Measurements from ENCODE around the gene OGFR. TPM values are rescaled to one million over a fixed set of nuclear protein-coding genes. Genes with fewer than 3 reads are reported as not detected.

OGFR gene
- total RNA-seq, 1 donor from 2014 or later = 47.2 TPM

GRCh38 chr20:62815066-62815991 lies 10.7 kb downstream of the OGFR start:
- Mint-ChIP-seq H3K27me3 (ENCODE audit: unreplicated experiment) (peaks cover 8% of the 10 kb centered on the region), H3K27ac (ENCODE audit: unreplicated experiment) (no peak overlapping the region), H3K36me3 (ENCODE audit: unreplicated experiment) (peaks cover 7% of the 10 kb centered on the region)

GRCh38 chr20:62816031-62816883 lies 11.6 kb downstream of the OGFR start:
- Mint-ChIP-seq H3K4me3 (ENCODE audit: unreplicated experiment) (peak overlapping the region; percentile 40), H3K36me3 (ENCODE audit: unreplicated experiment) (peaks cover 7% of the 10 kb centered on the region), H3K27me3 (ENCODE audit: unreplicated experiment) (peaks cover 8% of the 10 kb centered on the region), H3K9me3 (ENCODE audit: unreplicated experiment) (no peaks in the 10 kb centered on the region), H3K4me1 (ENCODE audit: unreplicated experiment) (peaks cover 40% of the 10 kb centered on the region), H3K27ac (ENCODE audit: unreplicated experiment) (no peak overlapping the region)
- TF ChIP-seq CTCF (IDR thresholded peaks at IDR 0.05) = no peak
- no peak for DNase-seq (ENCODE audit: extremely low spot score, unreplicated experiment)

More at GRCh38 chr20:62815066-62815991, 10.7 kb downstream of the OGFR start:
- no peaks in the 10 kb centered on the region for H3K9me3 Mint-ChIP-seq (ENCODE audit: unreplicated experiment)
- H3K4me3 Mint-ChIP-seq (ENCODE audit: unreplicated experiment) = peak overlapping the region; percentile 22
- H3K4me1 Mint-ChIP-seq (ENCODE audit: unreplicated experiment) = peaks cover 39% of the 10 kb centered on the region
- TF ChIP-seq CTCF (IDR thresholded peaks at IDR 0.05) = no peak
- DNase-seq (ENCODE audit: extremely low spot score, unreplicated experiment) = no peak

- H3K4me3 Mint-ChIP-seq (ENCODE audit: unreplicated experiment) = peak within 1 kb of the TSS; percentile 40
- no peak within 1 kb of the TSS for H3K27ac Mint-ChIP-seq (ENCODE audit: unreplicated experiment)
- H3K4me1 Mint-ChIP-seq (ENCODE audit: unreplicated experiment) = peaks cover 40% of the 10 kb centered on the region
- no peak for TF ChIP-seq CTCF (IDR thresholded peaks at IDR 0.05)
- peaks cover 4% of the 10 kb centered on the region for H3K36me3 Mint-ChIP-seq (ENCODE audit: unreplicated experiment)
- H3K9me3 Mint-ChIP-seq (ENCODE audit: unreplicated experiment) = no peaks in the 10 kb centered on the region
- DNase-seq (ENCODE audit: extremely low spot score, unreplicated experiment) = no peak
- peaks cover 8% of the 10 kb centered on the region for H3K27me3 Mint-ChIP-seq (ENCODE audit: unreplicated experiment)
Measured at GRCh38 chr20:62816884-62817873, 12.5 kb downstream of the OGFR start, which contains the start of gene COL9A3. TSS of gene COL9A3 (plus strand) at chr20:62817050. CDS start at chr20:62817065, 15 bp downstream.

GRCh38 chr20:62817975-62818591 lies 13.4 kb downstream of the OGFR start:
- Mint-ChIP-seq H3K27me3 (ENCODE audit: unreplicated experiment) (peaks cover 8% of the 10 kb centered on the region), H3K4me3 (ENCODE audit: unreplicated experiment) (no peak overlapping the region), H3K36me3 (ENCODE audit: unreplicated experiment) (no peaks in the 10 kb centered on the region), H3K4me1 (ENCODE audit: unreplicated experiment) (peaks cover 40% of the 10 kb centered on the region), H3K9me3 (ENCODE audit: unreplicated experiment) (no peaks in the 10 kb centered on the region), H3K27ac (ENCODE audit: unreplicated experiment) (peak overlapping the region; percentile 44)
- TF ChIP-seq CTCF (IDR thresholded peaks at IDR 0.05) = no peak
- DNase-seq (ENCODE audit: extremely low spot score, unreplicated experiment) = no peak
